Central memory CD4-positive, alpha-beta T cell (primary cell): ENCODE measurements around the gene LSM7.

Experiments
- DNase-seq: peaks from one replicate; pipeline ENCODE4 v3.0.0; 2022

The LSM7 gene

GRCh38 chr19:2321565-2322283 is 6.7 kb downstream of the LSM7 start:
- DNase-seq, result no peak

GRCh38 chr19:2320939-2321338 is 7.4 kb downstream of the LSM7 start:
- no peak for DNase-seq

- DNase-seq, result no peak
Measured at GRCh38 chr19:2320049-2320448, 8.3 kb downstream of the LSM7 start.

- DNase-seq, result no peak
Measured at GRCh38 chr19:2319551-2319950, 8.8 kb downstream of the LSM7 start.

GRCh38 chr19:2318923-2319322 is 9.5 kb downstream of the LSM7 start:
- no peak for DNase-seq

- no peak for DNase-seq
Measured at GRCh38 chr19:2317756-2318155, 10.6 kb downstream of the LSM7 start.

- no peak for DNase-seq
Measured at GRCh38 chr19:2317300-2317699, 11.1 kb downstream of the LSM7 start.

GRCh38 chr19:2315818-2316353 is 12.5 kb downstream of the LSM7 start:
- DNase-seq, result no peak

- no peak for DNase-seq
Measured at GRCh38 chr19:2315121-2315817, 13.1 kb downstream of the LSM7 start.

GRCh38 chr19:2312820-2313501 is 15.4 kb downstream of the LSM7 start:
- DNase-seq, result no peak

- no peak for DNase-seq
Measured at GRCh38 chr19:2311093-2311492, 17.3 kb downstream of the LSM7 start.

- no peak for DNase-seq
Measured at GRCh38 chr19:2309734-2310362, 18.5 kb downstream of the LSM7 start.

GRCh38 chr19:2308114-2308556 is 20.3 kb downstream of the LSM7 start, which contains the start of gene LINGO3:
Gene LINGO3 (minus strand): TSS chr19:2308154. CDS start chr19:2291776, 16,378 bp downstream.
- DNase-seq, result no peak

- DNase-seq, result no peak
Measured at GRCh38 chr19:2307518-2308012, 20.8 kb downstream of the LSM7 start.

GRCh38 chr19:2306971-2307370 is 21.4 kb downstream of the LSM7 start:
- no peak for DNase-seq

GRCh38 chr19:2306281-2306806 is 22.0 kb downstream of the LSM7 start:
- no peak for DNase-seq

GRCh38 chr19:2305452-2306280 is 22.7 kb downstream of the LSM7 start:
- no peak for DNase-seq

- DNase-seq, result no peak
Measured at GRCh38 chr19:2303211-2303798, 25.1 kb downstream of the LSM7 start.

- no peak for DNase-seq
Measured at GRCh38 chr19:2302319-2303210, 25.8 kb downstream of the LSM7 start.

GRCh38 chr19:2300533-2300932 is 27.9 kb downstream of the LSM7 start:
- no peak for DNase-seq
